UCSD-AML1 (cell line): Measurements from ENCODE around the gene HDDC2.

Source experiments
- DNase-seq: peaks from one replicate; lab custom pipeline; 2025; ENCODE audit not compliant: unreplicated experiment; lab: John Stamatoyannopoulos, UW

The HDDC2 gene

GRCh38 chr6:125245109-125245508 is 56.7 kb downstream of the HDDC2 start:
- no peak for DNase-seq

- no peak for DNase-seq
Observed at GRCh38 chr6:125237764-125238163, 64.0 kb downstream of the HDDC2 start.

- no peak for DNase-seq
Observed at GRCh38 chr6:125236536-125237327, 65.0 kb downstream of the HDDC2 start.

GRCh38 chr6:125233202-125233601 is 68.6 kb downstream of the HDDC2 start:
- DNase-seq, result no peak

- no peak for DNase-seq
Observed at GRCh38 chr6:125232466-125232865, 69.3 kb downstream of the HDDC2 start.

GRCh38 chr6:125231574-125232343 is 70.0 kb downstream of the HDDC2 start:
- no peak for DNase-seq

- DNase-seq, result no peak
Observed at GRCh38 chr6:125231133-125231532, 70.6 kb downstream of the HDDC2 start.

- no peak for DNase-seq
Observed at GRCh38 chr6:125230674-125231073, 71.1 kb downstream of the HDDC2 start.

GRCh38 chr6:125228981-125229479 is 72.7 kb downstream of the HDDC2 start:
- DNase-seq, result no peak

- no peak for DNase-seq
Observed at GRCh38 chr6:125227244-125227643, 74.5 kb downstream of the HDDC2 start.
